ENCODE data around the gene NCDN. TPM values are rescaled to one million over a fixed set of nuclear protein-coding genes. Genes with fewer than 3 reads are reported as not detected.

Gene NCDN
- total and polyA plus RNA-seq, 2 donors (not counting 3 experiments of a cell fraction or from before 2014, with no cell fraction given) = 17.3 to 22.0 TPM

DNA sequence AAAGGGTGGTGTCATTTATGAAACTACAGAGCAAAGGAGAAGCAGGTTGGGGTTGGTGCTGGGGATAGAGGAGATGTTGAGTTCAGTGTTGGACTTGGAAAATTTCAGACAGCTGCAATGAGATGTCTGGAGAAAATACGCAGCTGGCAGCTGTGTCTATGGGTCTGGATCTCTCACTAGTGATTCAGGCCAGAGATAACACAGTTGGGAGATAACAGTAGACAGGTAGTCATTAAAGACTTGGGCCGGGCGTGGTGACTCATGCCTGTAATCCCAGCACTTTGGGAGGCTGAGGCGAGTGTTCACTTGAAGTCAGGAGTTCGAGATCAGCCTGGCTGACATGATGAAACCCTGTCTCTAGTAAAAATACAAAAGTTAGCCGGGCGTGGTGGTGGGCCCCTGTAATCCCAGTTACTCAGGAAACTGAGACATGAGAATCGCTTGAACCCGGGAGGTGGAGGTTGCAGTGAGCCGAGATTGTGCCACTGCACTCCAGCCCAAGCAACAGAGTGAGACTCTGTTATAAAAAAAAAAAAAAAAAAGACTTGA is 13.1 kb downstream of the NCDN start:
- TF ChIP-seq POLR2A (IDR thresholded peaks at IDR 0.05; ENCODE audit: low read depth, low read length) (no peak), GATA2 (IDR thresholded peaks at IDR 0.05; ENCODE audit: insufficient read depth, insufficient read length, low read depth, low read length) (no peak), MYC (IDR thresholded peaks at IDR 0.05; ENCODE audit: low read depth, low read length) (no peak), JUN (IDR thresholded peaks at IDR 0.05; ENCODE audit: borderline replicate concordance, insufficient read depth, insufficient read length, low read depth) (no peak), POLR2AphosphoS5 (IDR thresholded peaks at IDR 0.05; ENCODE audit: insufficient read depth, low read depth, low read length) (no peak), FOS (IDR thresholded peaks at IDR 0.05; ENCODE audit: borderline replicate concordance, insufficient read depth, low read length) (no peak), EZH2 (IDR thresholded peaks at IDR 0.05; ENCODE audit: borderline replicate concordance, low read depth, low read length, severe bottlenecking) (no peak)
- TF ChIP-seq, protein P1, sequence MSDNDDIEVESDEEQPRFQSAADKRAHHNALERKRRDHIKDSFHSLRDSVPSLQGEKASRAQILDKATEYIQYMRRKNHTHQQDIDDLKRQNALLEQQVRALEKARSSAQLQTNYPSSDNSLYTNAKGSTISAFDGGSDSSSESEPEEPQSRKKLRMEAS (IDR thresholded peaks at IDR 0.05; ENCODE audit: insufficient read depth, insufficient read length) = no peak
- TF ChIP-seq, protein P2, sequence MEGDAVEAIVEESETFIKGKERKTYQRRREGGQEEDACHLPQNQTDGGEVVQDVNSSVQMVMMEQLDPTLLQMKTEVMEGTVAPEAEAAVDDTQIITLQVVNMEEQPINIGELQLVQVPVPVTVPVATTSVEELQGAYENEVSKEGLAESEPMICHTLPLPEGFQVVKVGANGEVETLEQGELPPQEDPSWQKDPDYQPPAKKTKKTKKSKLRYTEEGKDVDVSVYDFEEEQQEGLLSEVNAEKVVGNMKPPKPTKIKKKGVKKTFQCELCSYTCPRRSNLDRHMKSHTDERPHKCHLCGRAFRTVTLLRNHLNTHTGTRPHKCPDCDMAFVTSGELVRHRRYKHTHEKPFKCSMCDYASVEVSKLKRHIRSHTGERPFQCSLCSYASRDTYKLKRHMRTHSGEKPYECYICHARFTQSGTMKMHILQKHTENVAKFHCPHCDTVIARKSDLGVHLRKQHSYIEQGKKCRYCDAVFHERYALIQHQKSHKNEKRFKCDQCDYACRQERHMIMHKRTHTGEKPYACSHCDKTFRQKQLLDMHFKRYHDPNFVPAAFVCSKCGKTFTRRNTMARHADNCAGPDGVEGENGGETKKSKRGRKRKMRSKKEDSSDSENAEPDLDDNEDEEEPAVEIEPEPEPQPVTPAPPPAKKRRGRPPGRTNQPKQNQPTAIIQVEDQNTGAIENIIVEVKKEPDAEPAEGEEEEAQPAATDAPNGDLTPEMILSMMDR (IDR thresholded peaks at IDR 0.05; ENCODE audit: extremely low read depth in 1 of 2, insufficient read depth in 1 of 2, low read depth in 1 of 2, low read length in 2 of 2) = no peak
- dilution Hi-C loops (cut with MboI; ENCODE audit: extremely low pct_ligation_motif_present, low sequenced_read_pairs) (no loop called here), intact Hi-C loops (cut with micrococcal nuclease) (no loop called here)
- Histone ChIP-seq H3K4me1 (ENCODE audit: control insufficient read depth, extremely low read depth, insufficient read depth, low read length) (peaks cover 3% of the 10 kb centered on the region), H2AFZ (ENCODE audit: low read depth, low read length) (no peak overlapping the region), H3K9ac (replicated peaks; ENCODE audit: extremely low read depth, insufficient read depth, low read length) (no peak overlapping the region), H3K79me2 (ENCODE audit: control insufficient read depth, insufficient read depth, low read length) (no peaks in the 10 kb centered on the region), H3K27me3 (ENCODE audit: control insufficient read depth in 2 of 2, insufficient read depth in 2 of 2, low read length in 2 of 2) (peaks cover 35 to 47% of the 10 kb centered on the region in 2 experiments), H3K9me3 (replicated peaks; ENCODE audit: control insufficient read depth, insufficient read depth, low read length) (no peaks in the 10 kb centered on the region), H3K27ac (ENCODE audit: insufficient read depth, low read depth, low read length) (no peak overlapping the region), H3K9me1 (replicated peaks; ENCODE audit: control insufficient read depth, extremely low read depth, insufficient read depth, low read length) (no peaks in the 10 kb centered on the region), H3K36me3 (ENCODE audit: control insufficient read depth in 2 of 2, extremely low read depth in 1 of 2, insufficient read depth in 2 of 2, low read length in 2 of 2) (no peaks in the 10 kb centered on the region), H3K4me3 (replicated peaks in 1 of 3; ENCODE audit: insufficient read depth in 1 of 3, low read depth in 1 of 3, low read length in 3 of 3) (no peak overlapping the region), H3K4me2 (ENCODE audit: insufficient read depth, low read length) (no peak overlapping the region), H4K20me1 (replicated peaks; ENCODE audit: control insufficient read depth, extremely low read depth, insufficient read depth, low read length) (no peaks in the 10 kb centered on the region)
- FAIRE-seq (no peak), DNase-seq (ENCODE audit: low read depth, low spot score) (no peak)
- POLR2A ChIA-PET = no interaction called here
- CTCF ChIA-PET = interaction anchor here (0.6 to 4.5 kb wide), 10 partner anchors 9 to 206 kb away, joined by 3 to 67 read pairs (median 6); partner anchors contain the start of gene CLSPN
- BruUV-seq (replicated peaks) = no TSS peak
